Mesendoderm (in vitro differentiated cells): ENCODE data around the gene USP11.

Source experiments
- DNase-seq: peaks from one replicate; pipeline ENCODE4 v3.0.0; 2013
- H2AK5ac ChIP-seq: 2 replicates; pipeline ENCODE4 v1.6.1; 2013; ENCODE audit warnings: low read length, inconsistent platforms
- H2BK120ac ChIP-seq: 2 replicates; pipeline ENCODE4 v1.6.1; 2013; ENCODE audit warnings: low read depth, mild to moderate bottlenecking, low read length, moderate library complexity, mixed read lengths
- H2BK15ac ChIP-seq: replicated peaks from 2 replicates; pipeline ENCODE4 v1.6.1; 2013; ENCODE audit warnings: low read depth, mild to moderate bottlenecking, moderate library complexity
- H2BK5ac ChIP-seq: 2 replicates; pipeline ENCODE4 v1.6.1; 2013; ENCODE audit warnings: low read length, inconsistent platforms
- H3K18ac ChIP-seq: 2 replicates; pipeline ENCODE4 v1.6.1; 2013; ENCODE audit warnings: mild to moderate bottlenecking, low read length, mixed read lengths
- H3K23ac ChIP-seq: one replicate; pipeline ENCODE4 v1.6.1; 2013; ENCODE audit warnings: low read length
- H3K27ac ChIP-seq: 2 replicates; pipeline ENCODE4 v1.5.1; 2013; ENCODE audit warnings: low read depth, mild to moderate bottlenecking, inconsistent platforms, low read length, moderate library complexity
- H3K27me3 ChIP-seq: 2 replicates; pipeline ENCODE4 v1.6.1; 2013; ENCODE audit warnings: low read length, control low read depth, mild to moderate bottlenecking, inconsistent platforms; ENCODE audit not compliant: insufficient read depth, poor library complexity
- H3K36me3 ChIP-seq: 2 replicates; pipeline ENCODE4 v1.6.1; 2013; ENCODE audit warnings: low read length, inconsistent platforms; ENCODE audit not compliant: control insufficient read depth, insufficient read depth
- H3K4ac ChIP-seq: one replicate; pipeline ENCODE4 v1.6.1; 2013; ENCODE audit warnings: low read depth, mild to moderate bottlenecking, low read length, moderate library complexity
- H3K4me1 ChIP-seq: 2 replicates; pipeline ENCODE4 v1.6.1; 2013; ENCODE audit warnings: low read depth, low read length, inconsistent platforms; ENCODE audit not compliant: control insufficient read depth
- H3K4me2 ChIP-seq: 2 replicates; pipeline ENCODE4 v1.6.1; 2013; ENCODE audit warnings: low read length
- H3K4me3 ChIP-seq: 2 replicates; pipeline ENCODE4 v1.5.1; 2013; ENCODE audit warnings: mild to moderate bottlenecking, low read length
- H3K56ac ChIP-seq: one replicate; pipeline ENCODE4 v1.6.1; 2013; ENCODE audit warnings: low read length
- H3K79me1 ChIP-seq: 2 replicates; pipeline ENCODE4 v1.6.1; 2013; ENCODE audit warnings: low read length, inconsistent platforms
- H3K79me2 ChIP-seq: 2 replicates; pipeline ENCODE4 v1.6.1; 2013; ENCODE audit warnings: mild to moderate bottlenecking, low read length; ENCODE audit not compliant: control insufficient read depth, insufficient read depth
- H3K9ac ChIP-seq: 2 replicates; pipeline ENCODE4 v1.6.1; 2013; ENCODE audit warnings: low read length, inconsistent platforms
- H4K5ac ChIP-seq: one replicate; pipeline ENCODE4 v1.6.1; 2013; ENCODE audit warnings: low read length
- H4K8ac ChIP-seq: one replicate; pipeline ENCODE4 v1.6.1; 2013; ENCODE audit warnings: low read depth, mild to moderate bottlenecking, control low read depth, low read length, moderate library complexity
- WGBS: extraction: QIAGEN DNeasy Blood & Tissue Kit; methylation state at CpG from one replicate; pipeline ENCODE4 v1.1.7; 2013; ENCODE audit warnings: low lambda C conversion rate, missing lambda C conversion rate; ENCODE audit not compliant: insufficient coverage; ENCODE audit errors: extremely low coverage; 5-methylcytosine and 5-hydroxymethylcytosine counted together

The USP11 gene

DNA sequence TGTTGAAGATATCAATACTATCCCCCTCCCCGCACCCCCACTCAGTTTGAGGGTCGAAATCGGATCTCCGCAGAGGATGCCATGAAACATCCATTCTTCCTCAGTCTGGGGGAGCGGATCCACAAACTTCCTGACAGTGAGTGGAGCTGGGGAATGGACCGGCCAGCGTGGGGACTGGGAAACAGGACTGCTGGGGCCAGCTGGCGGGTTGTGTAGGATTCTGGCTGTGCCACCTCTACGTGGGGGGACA lies 5.5 kb upstream of the USP11 start:
- Histone ChIP-seq H2BK15ac (no peak overlapping the region), H3K18ac (no peak overlapping the region), H2AK5ac (no peak overlapping the region), H3K79me1 (no peaks in the 10 kb centered on the region), H3K79me2 (no peaks in the 10 kb centered on the region), H4K5ac (no peak overlapping the region), H3K27ac (no peak overlapping the region), H3K4ac (no peak overlapping the region), H3K4me2 (no peak overlapping the region), H3K56ac (no peak overlapping the region), H3K27me3 (no peaks in the 10 kb centered on the region), H4K8ac (no peak overlapping the region), H2BK120ac (no peak overlapping the region), H2BK5ac (no peak overlapping the region), H3K9ac (no peak overlapping the region), H3K4me1 (no peaks in the 10 kb centered on the region), H3K23ac (no peak overlapping the region), H3K36me3 (peaks cover 2% of the 10 kb centered on the region), H3K4me3 (no peak overlapping the region)
- no peak for DNase-seq
- no CpG with 5 or more reads among the region's 9 CpGs for WGBS

DNA sequence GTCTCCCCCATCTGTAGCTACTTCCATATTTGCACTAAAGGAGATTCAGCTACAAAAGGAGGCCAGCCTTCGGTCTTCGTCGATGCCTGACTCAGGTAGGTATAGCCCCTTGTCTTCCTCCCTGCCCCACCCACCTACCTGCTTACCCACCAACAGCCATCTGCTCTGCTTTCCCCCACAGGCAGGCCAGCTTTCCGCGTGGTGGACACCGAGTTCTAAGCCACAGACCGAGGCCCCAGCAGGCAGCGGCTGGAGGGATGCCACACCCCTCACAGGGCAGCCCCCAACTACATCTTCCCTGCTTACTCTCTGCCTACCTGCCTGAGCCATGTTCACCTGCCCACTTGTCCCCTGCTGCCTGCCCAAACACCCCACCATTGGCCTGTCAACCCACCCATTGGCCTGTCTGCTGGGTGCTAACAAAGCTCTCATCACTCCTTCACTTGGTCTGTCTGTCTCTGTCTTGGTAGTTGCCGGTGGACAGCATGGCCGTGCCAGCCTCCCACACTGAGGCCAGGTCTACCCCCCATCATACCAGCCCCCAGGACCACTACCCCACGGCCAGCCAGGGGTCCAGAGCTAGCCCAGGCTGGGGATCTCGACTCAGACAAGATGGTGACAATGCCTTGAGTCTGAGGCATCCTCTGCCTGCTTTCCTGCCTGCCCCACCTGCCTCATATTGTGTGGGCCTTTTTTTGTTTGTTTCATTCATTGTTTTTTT lies 4.1 kb upstream of the USP11 start:
- Histone ChIP-seq H2BK5ac (no peak overlapping the region), H4K8ac (no peak overlapping the region), H3K27me3 (no peaks in the 10 kb centered on the region), H4K5ac (no peak overlapping the region), H3K79me1 (no peaks in the 10 kb centered on the region), H2BK15ac (no peak overlapping the region), H3K9ac (no peak overlapping the region), H3K79me2 (no peaks in the 10 kb centered on the region), H3K4ac (no peak overlapping the region), H3K4me3 (no peak overlapping the region), H3K4me2 (no peak overlapping the region), H3K23ac (no peak overlapping the region), H2BK120ac (no peak overlapping the region), H2AK5ac (no peak overlapping the region), H3K27ac (no peak overlapping the region), H3K56ac (no peak overlapping the region), H3K18ac (no peak overlapping the region), H3K36me3 (peaks cover 2% of the 10 kb centered on the region), H3K4me1 (no peaks in the 10 kb centered on the region)
- DNase-seq = no peak
- no CpG with 5 or more reads among the region's 12 CpGs for WGBS

DNA sequence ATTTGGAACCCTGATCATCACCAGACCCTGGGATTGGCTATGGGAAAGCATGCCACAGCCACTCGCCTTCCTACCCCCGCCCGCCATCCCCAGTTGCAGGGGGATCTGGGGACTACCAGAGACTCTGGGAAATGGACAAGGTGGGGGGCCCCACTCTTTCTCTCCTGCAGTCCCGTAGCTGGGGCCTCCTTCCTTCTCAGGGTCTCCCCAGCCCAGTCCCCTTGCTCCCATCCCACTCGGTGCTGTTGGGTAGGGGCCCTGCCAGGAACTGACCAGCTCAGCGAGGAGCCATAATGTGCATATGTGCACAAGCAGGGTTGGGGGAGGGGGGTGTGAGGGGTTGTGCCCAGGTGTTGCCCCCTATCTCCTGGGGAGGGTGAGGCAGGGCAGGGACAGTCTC lies 3.4 kb upstream of the USP11 start:
- peaks cover 2% of the 10 kb centered on the region for H3K36me3 ChIP-seq
- H3K18ac ChIP-seq = no peak overlapping the region
- no peak overlapping the region for H2BK120ac ChIP-seq
- no peak overlapping the region for H2AK5ac ChIP-seq
- H4K5ac ChIP-seq = no peak overlapping the region
- no peak overlapping the region for H2BK5ac ChIP-seq
- no peak overlapping the region for H3K23ac ChIP-seq
- no peaks in the 10 kb centered on the region for H3K4me1 ChIP-seq
- no peak overlapping the region for H2BK15ac ChIP-seq
- no peak overlapping the region for H3K27ac ChIP-seq
- no peak overlapping the region for H3K4me3 ChIP-seq
- no peak overlapping the region for H3K9ac ChIP-seq
- no peak for DNase-seq
- no peak overlapping the region for H3K4me2 ChIP-seq
- H3K27me3 ChIP-seq = no peaks in the 10 kb centered on the region
- no peak overlapping the region for H3K4ac ChIP-seq
- no peaks in the 10 kb centered on the region for H3K79me2 ChIP-seq
- no peak overlapping the region for H4K8ac ChIP-seq
- no peak overlapping the region for H3K56ac ChIP-seq
- WGBS = no CpG with 5 or more reads among the region's 6 CpGs
- no peaks in the 10 kb centered on the region for H3K79me1 ChIP-seq

DNA sequence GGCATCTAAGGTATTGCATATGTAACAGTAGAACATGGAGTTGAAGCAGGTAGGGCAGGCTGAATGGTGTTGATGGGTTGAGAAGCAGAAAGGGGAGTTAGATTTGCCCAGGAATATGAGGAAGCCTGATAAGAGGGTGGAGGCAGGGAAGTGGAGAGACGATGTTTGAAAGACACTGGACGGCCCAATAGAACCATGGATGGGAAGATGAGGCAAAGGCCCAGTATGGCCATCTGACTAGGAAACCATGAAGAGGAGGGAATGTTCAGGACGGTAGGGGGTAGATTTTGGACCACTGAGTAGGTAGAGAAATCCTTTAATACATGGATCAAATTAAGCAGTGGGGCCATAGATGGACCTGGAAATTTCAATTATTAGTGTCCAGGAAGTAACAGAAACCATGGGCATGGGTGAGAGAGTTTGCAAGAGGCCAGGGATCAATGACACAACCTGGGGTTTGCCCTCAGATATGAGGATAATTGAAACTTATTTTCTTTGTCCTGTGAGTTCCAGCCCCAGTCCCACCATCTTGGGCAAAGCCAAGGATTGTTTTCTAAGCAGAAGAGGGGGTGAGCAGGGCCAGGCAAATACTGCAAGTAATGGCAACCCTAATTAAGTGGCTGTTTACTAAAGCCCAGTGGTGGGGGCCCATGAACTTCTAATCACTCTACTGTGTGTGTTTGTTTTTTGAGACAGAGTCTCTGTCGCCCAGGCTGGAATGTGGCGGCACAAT lies 2.5 kb upstream of the USP11 start:
- H3K36me3 ChIP-seq = peaks cover 2% of the 10 kb centered on the region
- no peaks in the 10 kb centered on the region for H3K79me1 ChIP-seq
- H3K4me2 ChIP-seq = no peak overlapping the region
- no peaks in the 10 kb centered on the region for H3K4me1 ChIP-seq
- WGBS = no CpG with 5 or more reads among the region's 5 CpGs
- no peak overlapping the region for H4K5ac ChIP-seq
- peaks cover 2% of the 10 kb centered on the region for H3K79me2 ChIP-seq
- H3K9ac ChIP-seq = no peak overlapping the region
- H3K4ac ChIP-seq = no peak overlapping the region
- no peak overlapping the region for H2BK15ac ChIP-seq
- H2BK120ac ChIP-seq = no peak overlapping the region
- H2BK5ac ChIP-seq = no peak overlapping the region
- H3K56ac ChIP-seq = no peak overlapping the region
- no peak overlapping the region for H3K4me3 ChIP-seq
- H4K8ac ChIP-seq = no peak overlapping the region
- H3K27ac ChIP-seq = no peak overlapping the region
- H3K23ac ChIP-seq = no peak overlapping the region
- DNase-seq = no peak
- no peak overlapping the region for H2AK5ac ChIP-seq
- H3K18ac ChIP-seq = no peak overlapping the region
- no peaks in the 10 kb centered on the region for H3K27me3 ChIP-seq

DNA sequence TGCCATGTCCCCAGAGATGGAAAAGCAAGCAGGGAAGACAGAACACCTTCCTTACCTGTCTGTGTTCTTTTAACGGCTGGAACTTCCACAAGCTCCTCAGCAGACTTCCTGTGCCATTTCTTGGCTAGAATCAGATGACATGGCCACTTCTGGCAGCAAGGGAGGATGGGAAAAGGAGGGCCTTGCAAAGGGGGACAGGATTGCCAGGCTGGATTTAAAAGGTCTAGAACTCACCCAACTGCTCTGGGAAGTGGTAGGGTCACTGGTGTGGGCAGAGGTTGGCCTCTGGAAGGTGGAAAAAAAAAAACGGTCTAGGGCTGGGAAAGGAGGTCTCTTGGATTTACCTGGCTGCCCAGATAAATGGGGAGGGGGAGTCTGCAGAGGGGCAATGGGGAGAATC lies 1.6 kb upstream of the USP11 start:
- H3K23ac ChIP-seq = no peak overlapping the region
- H4K5ac ChIP-seq = no peak overlapping the region
- no peak overlapping the region for H2BK120ac ChIP-seq
- H3K79me2 ChIP-seq = peaks cover 10% of the 10 kb centered on the region
- H3K4me2 ChIP-seq = no peak overlapping the region
- WGBS = no CpG with 5 or more reads among the region's 2 CpGs
- no peaks in the 10 kb centered on the region for H3K4me1 ChIP-seq
- no peak overlapping the region for H3K4me3 ChIP-seq
- H3K36me3 ChIP-seq = peaks cover 2% of the 10 kb centered on the region
- H3K9ac ChIP-seq = no peak overlapping the region
- H3K79me1 ChIP-seq = no peaks in the 10 kb centered on the region
- H3K56ac ChIP-seq = no peak overlapping the region
- DNase-seq = no peak
- no peak overlapping the region for H2BK15ac ChIP-seq
- H2AK5ac ChIP-seq = no peak overlapping the region
- H3K4ac ChIP-seq = no peak overlapping the region
- H3K27me3 ChIP-seq = no peaks in the 10 kb centered on the region
- no peak overlapping the region for H3K27ac ChIP-seq
- H3K18ac ChIP-seq = no peak overlapping the region
- H4K8ac ChIP-seq = no peak overlapping the region
- H2BK5ac ChIP-seq = no peak overlapping the region
